Measurements from ENCODE around the gene ADORA1.

ADORA1 gene

DNA sequence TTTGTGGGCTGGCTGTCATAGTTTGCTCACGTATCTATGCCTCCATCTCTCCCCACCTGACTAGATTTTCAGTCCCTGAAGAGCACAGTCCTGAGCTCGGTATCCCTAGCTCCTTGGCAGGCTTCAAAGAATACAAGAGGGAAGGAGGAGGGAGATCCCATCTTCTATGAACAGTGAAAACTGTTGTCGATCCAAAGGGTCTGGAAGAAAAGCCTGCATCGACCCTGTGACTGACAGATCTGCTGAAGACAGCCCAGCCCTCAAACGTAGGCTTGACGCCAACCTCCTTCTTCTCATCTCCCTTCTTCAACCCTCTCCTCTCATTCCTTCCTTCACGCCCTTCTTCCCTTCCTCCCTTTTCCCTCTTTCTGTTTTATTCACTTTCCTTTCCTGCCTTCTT lies 13.3 kb upstream of the ADORA1 start:
- TF ChIP-seq, protein P1, sequence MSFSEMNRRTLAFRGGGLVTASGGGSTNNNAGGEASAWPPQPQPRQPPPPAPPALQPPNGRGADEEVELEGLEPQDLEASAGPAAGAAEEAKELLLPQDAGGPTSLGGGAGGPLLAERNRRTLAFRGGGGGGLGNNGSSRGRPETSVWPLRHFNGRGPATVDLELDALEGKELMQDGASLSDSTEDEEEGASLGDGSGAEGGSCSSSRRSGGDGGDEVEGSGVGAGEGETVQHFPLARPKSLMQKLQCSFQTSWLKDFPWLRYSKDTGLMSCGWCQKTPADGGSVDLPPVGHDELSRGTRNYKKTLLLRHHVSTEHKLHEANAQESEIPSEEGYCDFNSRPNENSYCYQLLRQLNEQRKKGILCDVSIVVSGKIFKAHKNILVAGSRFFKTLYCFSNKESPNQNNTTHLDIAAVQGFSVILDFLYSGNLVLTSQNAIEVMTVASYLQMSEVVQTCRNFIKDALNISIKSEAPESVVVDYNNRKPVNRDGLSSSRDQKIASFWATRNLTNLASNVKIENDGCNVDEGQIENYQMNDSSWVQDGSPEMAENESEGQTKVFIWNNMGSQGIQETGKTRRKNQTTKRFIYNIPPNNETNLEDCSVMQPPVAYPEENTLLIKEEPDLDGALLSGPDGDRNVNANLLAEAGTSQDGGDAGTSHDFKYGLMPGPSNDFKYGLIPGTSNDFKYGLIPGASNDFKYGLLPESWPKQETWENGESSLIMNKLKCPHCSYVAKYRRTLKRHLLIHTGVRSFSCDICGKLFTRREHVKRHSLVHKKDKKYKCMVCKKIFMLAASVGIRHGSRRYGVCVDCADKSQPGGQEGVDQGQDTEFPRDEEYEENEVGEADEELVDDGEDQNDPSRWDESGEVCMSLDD (tag by site-specific recombination; IDR thresholded peaks at IDR 0.05), result no peak
- TF ChIP-seq ZNF521 (tag by site-specific recombination; IDR thresholded peaks at IDR 0.05) (no peak), ZNF747 (tag by site-specific recombination; IDR thresholded peaks at IDR 0.05) (no peak), ZNF701 (tag by site-specific recombination; IDR thresholded peaks at IDR 0.05) (no peak), ZNF169 (tag by site-specific recombination; IDR thresholded peaks at IDR 0.05) (no peak)
- TF ChIP-seq, protein P2, sequence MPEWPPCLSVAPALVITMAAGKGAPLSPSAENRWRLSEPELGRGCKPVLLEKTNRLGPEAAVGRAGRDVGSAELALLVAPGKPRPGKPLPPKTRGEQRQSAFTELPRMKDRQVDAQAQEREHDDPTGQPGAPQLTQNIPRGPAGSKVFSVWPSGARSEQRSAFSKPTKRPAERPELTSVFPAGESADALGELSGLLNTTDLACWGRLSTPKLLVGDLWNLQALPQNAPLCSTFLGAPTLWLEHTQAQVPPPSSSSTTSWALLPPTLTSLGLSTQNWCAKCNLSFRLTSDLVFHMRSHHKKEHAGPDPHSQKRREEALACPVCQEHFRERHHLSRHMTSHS (tag by site-specific recombination; IDR thresholded peaks at IDR 0.05), result no peak

DNA sequence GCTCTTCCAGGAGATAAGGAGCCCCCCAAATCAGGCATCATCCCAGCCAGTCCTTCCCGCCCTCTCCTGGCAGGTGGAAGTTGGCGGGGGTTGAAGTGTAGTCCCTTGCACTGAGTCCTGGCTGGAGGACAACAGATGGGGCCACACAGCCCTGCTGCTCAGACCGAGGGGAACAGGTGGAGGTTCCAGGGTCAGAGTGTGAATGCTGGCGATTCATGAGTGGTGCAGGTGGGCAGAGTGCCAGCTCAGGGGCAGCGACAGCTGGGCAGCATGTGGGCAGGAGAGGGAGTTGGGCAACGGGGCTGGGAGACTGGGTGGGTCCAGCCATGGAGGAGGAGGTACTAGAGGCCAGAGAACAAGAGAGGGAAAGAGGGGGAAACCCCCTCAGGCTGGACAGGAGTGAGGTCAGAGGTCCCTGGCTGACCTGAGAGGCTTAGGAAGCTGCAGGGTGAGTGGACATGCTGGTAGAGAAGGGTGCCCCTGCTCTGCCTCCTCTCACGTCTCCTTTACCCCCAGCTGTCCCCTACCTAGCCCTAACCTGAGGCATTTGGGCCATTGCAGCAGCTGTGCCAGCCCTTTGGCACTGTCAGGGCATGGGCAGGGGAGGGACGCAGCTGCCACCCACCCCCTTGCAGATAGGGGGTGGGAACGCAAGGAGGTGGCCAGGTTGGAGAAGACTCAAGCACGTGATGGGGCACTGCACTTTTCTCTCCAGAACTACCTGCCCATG lies 11.3 kb upstream of the ADORA1 start:
- H3K9me3 ChIP-seq (ENCODE audit: control insufficient read depth, insufficient read depth, low read depth, low read length), result no peaks in the 10 kb centered on the region
- CTCF ChIA-PET, result interaction anchor here (0.7 to 13.6 kb wide), 7 partner anchors 13 to 153 kb away, joined by 3 to 226 read pairs (median 39); no protein-coding TSS in a partner anchor
- H3K27ac ChIP-seq (ENCODE audit: extremely low read depth, low read depth, low read length), result no peak overlapping the region
- no peaks in the 10 kb centered on the region for H3K36me3 ChIP-seq (ENCODE audit: control insufficient read depth in 2 of 2, insufficient read depth in 1 of 2, low read length in 2 of 2)
- TF ChIP-seq SCRT2 (tag by site-specific recombination; IDR thresholded peaks at IDR 0.05), result peak; percentile 49; the same call in 1 of the 2 replicates
- no peak for TF ChIP-seq ZFP69B (tag by site-specific recombination; IDR thresholded peaks at IDR 0.05)
- TF ChIP-seq ZFHX2 (tag by site-specific recombination; conservative IDR thresholded peaks at IDR 0.05), result peak; percentile 41; the same call in 1 of the 2 replicates
- H3K4me1 ChIP-seq (ENCODE audit: control insufficient read depth, insufficient read depth, low read length), result no peaks in the 10 kb centered on the region
- H3K4me3 ChIP-seq (ENCODE audit: low read depth, low read length), result no peak overlapping the region
- POLR2A ChIA-PET, result no interaction called here

More for the DNA sequence above, 13.3 kb upstream of the ADORA1 start:
- ChIA-PET POLR2A (no interaction called here), CTCF (interaction anchor here (6.1 to 13.6 kb wide), 3 partner anchors 74 to 155 kb away, joined by 39 to 226 read pairs (median 102); no protein-coding TSS in a partner anchor)
- Histone ChIP-seq H3K36me3 (ENCODE audit: control insufficient read depth in 2 of 2, insufficient read depth in 1 of 2, low read length in 2 of 2) (no peaks in the 10 kb centered on the region), H3K4me1 (ENCODE audit: control insufficient read depth, insufficient read depth, low read length) (no peaks in the 10 kb centered on the region), H3K9me3 (ENCODE audit: control insufficient read depth, insufficient read depth, low read depth, low read length) (no peaks in the 10 kb centered on the region), H3K27ac (ENCODE audit: extremely low read depth, low read depth, low read length) (no peak overlapping the region), H3K4me3 (ENCODE audit: low read depth, low read length) (no peak overlapping the region)

DNA sequence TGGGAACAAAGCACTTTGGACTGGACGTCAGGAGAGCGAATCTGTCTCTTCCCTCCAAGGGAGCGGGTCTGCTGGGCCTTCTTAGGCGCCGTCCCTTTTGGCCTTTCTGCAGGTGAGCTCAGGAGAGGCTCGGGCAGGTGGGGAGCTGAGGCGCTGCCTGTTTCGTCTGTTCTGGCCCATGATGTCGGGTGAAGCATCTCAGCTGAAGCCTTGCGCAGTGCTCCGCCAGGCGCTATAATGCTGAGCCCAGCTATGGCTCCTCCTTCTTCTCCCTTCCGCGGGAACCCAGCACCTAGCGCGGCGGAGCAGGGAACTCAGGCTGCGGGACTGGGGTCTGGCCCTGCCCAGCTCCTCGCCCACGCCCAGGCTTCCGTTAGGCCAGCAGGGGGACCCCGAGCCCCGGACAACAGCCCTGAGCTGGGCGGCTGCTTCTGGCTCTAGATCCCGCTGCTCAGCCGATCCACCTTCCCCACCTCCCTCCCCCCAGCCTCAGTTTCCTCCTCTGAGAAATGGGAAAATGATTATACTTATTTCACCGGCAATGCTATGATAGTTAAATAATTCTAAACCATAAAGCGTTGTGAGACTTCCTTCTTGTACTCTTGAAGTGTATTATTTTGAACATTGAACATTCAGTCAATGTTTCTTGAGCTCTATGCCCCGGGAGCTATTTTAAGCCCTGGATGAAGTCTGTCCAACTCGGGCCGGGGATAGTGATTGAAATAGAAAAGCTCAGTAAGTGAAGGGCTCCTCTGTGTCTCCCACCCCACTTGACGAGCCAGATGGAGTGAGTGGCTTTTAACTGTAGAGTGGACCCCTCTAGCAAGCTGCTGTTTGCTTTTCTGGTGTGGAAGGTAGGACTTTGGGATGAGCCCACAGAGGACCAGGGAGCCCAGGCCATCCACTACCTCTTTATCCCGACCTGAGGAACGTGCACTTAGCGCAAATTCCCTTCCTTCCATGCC lies 9.6 kb upstream of the ADORA1 start:
- ChIA-PET POLR2A (interaction anchor here (0.7 to 1.9 kb wide), 5 partner anchors 10 to 150 kb away, joined by 3 to 5 read pairs (median 4); partner anchors contain the start of gene ADORA1), CTCF (interaction anchor here (0.5 to 13.6 kb wide), 51 partner anchors 10 to 1397 kb away, joined by 3 to 226 read pairs (median 4); partner anchors contain the start of gene ADORA1)
- H3K27ac ChIP-seq (ENCODE audit: extremely low read depth, low read depth, low read length), result no peak overlapping the region
- no peaks in the 10 kb centered on the region for H3K36me3 ChIP-seq (ENCODE audit: control insufficient read depth in 2 of 2, insufficient read depth in 1 of 2, low read length in 2 of 2)
- no peaks in the 10 kb centered on the region for H3K9me3 ChIP-seq (ENCODE audit: control insufficient read depth, insufficient read depth, low read depth, low read length)
- H3K4me1 ChIP-seq (ENCODE audit: control insufficient read depth, insufficient read depth, low read length), result no peaks in the 10 kb centered on the region
- no peak overlapping the region for H3K4me3 ChIP-seq (ENCODE audit: low read depth, low read length)
- TF ChIP-seq, protein P3, sequence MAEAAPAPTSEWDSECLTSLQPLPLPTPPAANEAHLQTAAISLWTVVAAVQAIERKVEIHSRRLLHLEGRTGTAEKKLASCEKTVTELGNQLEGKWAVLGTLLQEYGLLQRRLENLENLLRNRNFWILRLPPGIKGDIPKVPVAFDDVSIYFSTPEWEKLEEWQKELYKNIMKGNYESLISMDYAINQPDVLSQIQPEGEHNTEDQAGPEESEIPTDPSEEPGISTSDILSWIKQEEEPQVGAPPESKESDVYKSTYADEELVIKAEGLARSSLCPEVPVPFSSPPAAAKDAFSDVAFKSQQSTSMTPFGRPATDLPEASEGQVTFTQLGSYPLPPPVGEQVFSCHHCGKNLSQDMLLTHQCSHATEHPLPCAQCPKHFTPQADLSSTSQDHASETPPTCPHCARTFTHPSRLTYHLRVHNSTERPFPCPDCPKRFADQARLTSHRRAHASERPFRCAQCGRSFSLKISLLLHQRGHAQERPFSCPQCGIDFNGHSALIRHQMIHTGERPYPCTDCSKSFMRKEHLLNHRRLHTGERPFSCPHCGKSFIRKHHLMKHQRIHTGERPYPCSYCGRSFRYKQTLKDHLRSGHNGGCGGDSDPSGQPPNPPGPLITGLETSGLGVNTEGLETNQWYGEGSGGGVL (tag by site-specific recombination; IDR thresholded peaks at IDR 0.05), result peak; percentile 43; the same call in 1 of the 2 replicates
- TF ChIP-seq ZSCAN23 (tag by site-specific recombination; IDR thresholded peaks at IDR 0.05) (no peak), ZNF837 (tag by site-specific recombination; IDR thresholded peaks at IDR 0.05) (no peak), ZNF341 (tag by site-specific recombination; IDR thresholded peaks at IDR 0.05; ENCODE audit: low read depth) (peak; percentile 97), BCL11B (tag by site-specific recombination; IDR thresholded peaks at IDR 0.05; ENCODE audit: low read depth) (no peak), SP7 (tag by site-specific recombination; IDR thresholded peaks at IDR 0.05) (0 out of 2 replicates have a peak, but pooled peaks have one; percentile 18), ZBTB7A (tag by site-specific recombination; IDR thresholded peaks at IDR 0.05; ENCODE audit: low read depth) (no peak), ZNF223 (tag by site-specific recombination; IDR thresholded peaks at IDR 0.05) (no peak), SALL2 (tag by site-specific recombination; IDR thresholded peaks at IDR 0.05; ENCODE audit: borderline replicate concordance) (no peak)
- TF ChIP-seq, protein P4, sequence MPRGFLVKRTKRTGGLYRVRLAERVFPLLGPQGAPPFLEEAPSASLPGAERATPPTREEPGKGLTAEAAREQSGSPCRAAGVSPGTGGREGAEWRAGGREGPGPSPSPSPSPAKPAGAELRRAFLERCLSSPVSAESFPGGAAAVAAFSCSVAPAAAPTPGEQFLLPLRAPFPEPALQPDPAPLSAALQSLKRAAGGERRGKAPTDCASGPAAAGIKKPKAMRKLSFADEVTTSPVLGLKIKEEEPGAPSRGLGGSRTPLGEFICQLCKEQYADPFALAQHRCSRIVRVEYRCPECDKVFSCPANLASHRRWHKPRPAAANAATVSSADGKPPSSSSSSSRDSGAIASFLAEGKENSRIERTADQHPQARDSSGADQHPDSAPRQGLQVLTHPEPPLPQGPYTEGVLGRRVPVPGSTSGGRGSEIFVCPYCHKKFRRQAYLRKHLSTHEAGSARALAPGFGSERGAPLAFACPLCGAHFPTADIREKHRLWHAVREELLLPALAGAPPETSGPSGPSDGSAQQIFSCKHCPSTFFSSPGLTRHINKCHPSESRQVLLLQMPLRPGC (tag by site-specific recombination; IDR thresholded peaks at IDR 0.05), result no peak
- TF ChIP-seq, protein P5, sequence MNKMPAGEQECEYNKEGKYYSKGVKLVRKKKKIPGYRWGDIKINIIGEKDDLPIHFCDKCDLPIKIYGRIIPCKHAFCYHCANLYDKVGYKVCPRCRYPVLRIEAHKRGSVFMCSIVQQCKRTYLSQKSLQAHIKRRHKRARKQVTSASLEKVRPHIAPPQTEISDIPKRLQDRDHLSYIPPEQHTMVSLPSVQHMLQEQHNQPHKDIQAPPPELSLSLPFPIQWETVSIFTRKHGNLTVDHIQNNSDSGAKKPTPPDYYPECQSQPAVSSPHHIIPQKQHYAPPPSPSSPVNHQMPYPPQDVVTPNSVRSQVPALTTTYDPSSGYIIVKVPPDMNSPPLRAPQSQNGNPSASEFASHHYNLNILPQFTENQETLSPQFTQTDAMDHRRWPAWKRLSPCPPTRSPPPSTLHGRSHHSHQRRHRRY (tag by site-specific recombination; IDR thresholded peaks at IDR 0.05), result no peak

Data from HEK293 (cell line).